ENCODE results near the gene SCLY. TPM values are rescaled to one million over a fixed set of nuclear protein-coding genes. Genes with fewer than 3 reads are reported as not detected.

The SCLY gene
- total RNA-seq, 4 donors from 2014 or later: 13.6 to 23.3 (median 17.6) TPM

DNA sequence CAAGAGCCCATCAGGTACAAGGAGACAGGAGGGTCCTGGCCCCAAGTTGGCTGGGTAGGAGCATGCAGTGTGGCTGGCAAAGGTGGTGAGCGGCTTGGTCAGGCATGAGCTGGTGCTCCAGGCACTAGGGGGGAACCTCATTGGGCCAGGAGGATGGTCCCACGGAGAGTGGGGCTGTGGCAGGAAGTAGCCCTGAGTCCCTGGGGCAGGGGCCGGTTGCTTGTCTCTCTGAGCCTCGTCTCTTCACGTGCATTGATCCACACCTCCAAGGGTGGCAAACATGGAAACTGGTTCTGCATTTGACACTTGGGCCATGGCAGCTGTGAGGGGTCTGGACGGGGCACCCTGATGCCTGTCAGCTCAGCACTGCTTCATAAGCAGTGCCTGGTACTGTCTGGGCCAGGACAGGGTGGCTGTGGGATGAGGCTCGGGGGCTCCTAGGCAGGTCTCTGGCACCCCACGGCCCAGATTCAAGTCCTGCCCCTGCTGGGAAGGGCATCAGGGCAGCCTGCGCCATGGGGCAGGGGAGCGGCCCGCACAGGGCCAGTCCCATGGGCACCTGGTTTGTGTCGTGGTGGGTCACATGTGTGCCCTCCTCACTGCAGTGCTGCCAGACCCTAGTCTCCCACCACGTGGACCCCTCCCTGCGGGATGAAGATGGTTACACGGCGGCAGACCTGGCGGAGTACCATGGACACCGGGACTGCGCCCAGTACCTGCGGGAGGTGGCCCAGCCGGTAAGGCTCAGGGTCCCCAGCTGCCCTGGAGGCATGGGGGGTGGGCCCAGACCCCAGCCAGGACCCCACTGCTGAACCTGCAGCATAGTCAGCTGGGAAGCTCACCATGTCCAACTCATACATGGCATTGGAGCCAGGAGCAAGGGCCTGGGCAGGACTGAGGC is 55.7 kb downstream of the SCLY start:
- WGBS, 2 donors: 74 to 90% methylated on average over 4 to 16 of the region's 21 CpGs
- Histone ChIP-seq H3K4me1 (no peaks in the 10 kb centered on the region), H3K9me3 (peaks cover 0 to 16% (median 3%) of the 10 kb centered on the region in 4 donors), H3K36me3 (no peaks in the 10 kb centered on the region), H3K27ac (no peak overlapping the region), H3K4me3 (no peak overlapping the region), H3K27me3 (peaks cover 0 to 55% of the 10 kb centered on the region in 2 donors)
- TF ChIP-seq POLR2A (IDR thresholded peaks at IDR 0.05) (no peak), EP300 (IDR thresholded peaks at IDR 0.05) (no peak)
- TF ChIP-seq, protein P1, sequence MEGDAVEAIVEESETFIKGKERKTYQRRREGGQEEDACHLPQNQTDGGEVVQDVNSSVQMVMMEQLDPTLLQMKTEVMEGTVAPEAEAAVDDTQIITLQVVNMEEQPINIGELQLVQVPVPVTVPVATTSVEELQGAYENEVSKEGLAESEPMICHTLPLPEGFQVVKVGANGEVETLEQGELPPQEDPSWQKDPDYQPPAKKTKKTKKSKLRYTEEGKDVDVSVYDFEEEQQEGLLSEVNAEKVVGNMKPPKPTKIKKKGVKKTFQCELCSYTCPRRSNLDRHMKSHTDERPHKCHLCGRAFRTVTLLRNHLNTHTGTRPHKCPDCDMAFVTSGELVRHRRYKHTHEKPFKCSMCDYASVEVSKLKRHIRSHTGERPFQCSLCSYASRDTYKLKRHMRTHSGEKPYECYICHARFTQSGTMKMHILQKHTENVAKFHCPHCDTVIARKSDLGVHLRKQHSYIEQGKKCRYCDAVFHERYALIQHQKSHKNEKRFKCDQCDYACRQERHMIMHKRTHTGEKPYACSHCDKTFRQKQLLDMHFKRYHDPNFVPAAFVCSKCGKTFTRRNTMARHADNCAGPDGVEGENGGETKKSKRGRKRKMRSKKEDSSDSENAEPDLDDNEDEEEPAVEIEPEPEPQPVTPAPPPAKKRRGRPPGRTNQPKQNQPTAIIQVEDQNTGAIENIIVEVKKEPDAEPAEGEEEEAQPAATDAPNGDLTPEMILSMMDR (IDR thresholded peaks at IDR 0.05): no peak
- DNase-seq (ENCODE audit: low spot score in 2 of 2): no peak

DNA sequence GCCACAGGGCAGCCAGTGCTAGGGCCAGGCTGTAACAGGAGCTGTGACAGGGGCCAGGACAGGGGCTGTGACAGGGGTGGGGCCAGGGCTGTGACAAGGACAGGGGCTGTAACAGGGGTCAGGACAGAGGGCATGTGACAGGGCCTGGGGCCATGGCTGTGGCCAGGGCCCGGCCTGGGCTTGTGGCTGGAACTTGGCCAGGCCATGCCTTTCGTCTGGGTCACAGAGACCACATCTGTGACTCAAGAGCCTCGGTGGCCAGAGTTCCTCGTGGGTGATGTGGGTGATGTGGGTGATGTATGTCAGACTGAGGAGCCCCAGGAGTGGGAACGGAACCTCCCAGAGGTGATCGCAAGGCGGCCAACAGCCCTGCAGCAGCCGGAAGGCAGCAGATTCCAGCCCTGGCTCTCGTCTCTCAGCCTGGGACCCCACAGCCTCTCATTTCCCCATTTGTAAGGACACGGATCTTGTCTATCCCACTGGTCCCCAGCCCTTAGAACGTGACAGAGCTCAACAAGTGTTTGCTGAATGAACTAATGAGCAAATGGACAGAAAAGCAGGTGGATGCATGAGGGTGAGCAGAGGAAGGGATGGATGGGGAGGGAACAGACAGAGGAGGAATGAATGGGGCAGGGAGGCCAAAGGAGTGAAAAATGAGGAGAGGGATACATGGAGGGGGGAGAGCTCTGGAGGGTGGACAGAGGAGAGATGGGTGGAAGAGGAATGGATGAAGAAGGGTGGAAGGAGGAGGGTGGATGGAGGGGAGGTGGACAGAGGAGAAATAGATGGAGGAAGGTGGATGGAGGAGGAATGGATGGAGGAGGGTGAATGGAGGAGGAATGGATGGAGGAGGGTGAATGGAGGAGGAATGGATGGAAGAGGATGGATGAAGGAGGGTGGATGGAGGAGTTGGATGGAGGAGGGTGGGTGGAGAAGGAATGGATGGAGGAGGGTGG is 56.7 kb downstream of the SCLY start:
- TF ChIP-seq, protein P1 (IDR thresholded peaks at IDR 0.05): no peak
- TF ChIP-seq EP300 (IDR thresholded peaks at IDR 0.05): no peak
- TF ChIP-seq POLR2A (IDR thresholded peaks at IDR 0.05): no peak

GRCh38 chr2:238119756-238120462 is 59.1 kb downstream of the SCLY start:
- no peak overlapping the region for H3K4me3 ChIP-seq
- no peaks in the 10 kb centered on the region for H3K9me3 ChIP-seq
- no peak for DNase-seq (ENCODE audit: low spot score in 2 of 2)
- H3K27ac ChIP-seq: no peak overlapping the region
- peaks cover 0 to 48% of the 10 kb centered on the region in 2 donors for H3K27me3 ChIP-seq
- WGBS, 2 donors: 69 to 70% methylated on average over 13 of the region's 15 CpGs
- no peak for TF ChIP-seq EP300 (IDR thresholded peaks at IDR 0.05)
- TF ChIP-seq POLR2A (IDR thresholded peaks at IDR 0.05): no peak
- TF ChIP-seq, protein P1 (IDR thresholded peaks at IDR 0.05): no peak
- no peaks in the 10 kb centered on the region for H3K4me1 ChIP-seq
- H3K36me3 ChIP-seq: no peaks in the 10 kb centered on the region

More for the DNA sequence above, 56.7 kb downstream of the SCLY start:
- Histone ChIP-seq H3K9me3 (peaks cover 0 to 9% (median 1%) of the 10 kb centered on the region in 4 donors), H3K4me3 (no peak overlapping the region), H3K36me3 (no peaks in the 10 kb centered on the region), H3K27ac (no peak overlapping the region), H3K4me1 (no peaks in the 10 kb centered on the region), H3K27me3 (peaks cover 0 to 55% of the 10 kb centered on the region in 2 donors)
- 49 to 52% methylated on average over 11 of the region's 11 CpGs for WGBS, 2 donors
- DNase-seq (ENCODE audit: low spot score in 2 of 2): no peak

- no peaks in the 10 kb centered on the region for H3K4me1 ChIP-seq
- H3K4me3 ChIP-seq: no peak overlapping the region
- no peaks in the 10 kb centered on the region for H3K36me3 ChIP-seq
- no peak overlapping the region for H3K27ac ChIP-seq
- H3K27me3 ChIP-seq: peaks cover 0 to 42% of the 10 kb centered on the region in 2 donors
- DNase-seq (ENCODE audit: low spot score in 2 of 2): no peak
- WGBS, 2 donors: 17 to 43% methylated on average over 23 to 25 of the region's 30 CpGs
- TF ChIP-seq POLR2A (IDR thresholded peaks at IDR 0.05) (no peak), EP300 (IDR thresholded peaks at IDR 0.05) (no peak)
- TF ChIP-seq, protein P1 (IDR thresholded peaks at IDR 0.05): no peak
- no peaks in the 10 kb centered on the region for H3K9me3 ChIP-seq
Measured at GRCh38 chr2:238120463-238121298, 59.9 kb downstream of the SCLY start.
